22Rv1 (cell line): ENCODE measurements around the gene FRS3.

Experiments used
- CTCF ChIP-seq: fragments of 450-650 bp; IDR thresholded peaks from 2 replicates; pipeline ENCODE4 v1.5.1; 2017; ENCODE audit warnings: mild to moderate bottlenecking
- ZFX ChIP-seq: fragments of 450-650 bp; IDR thresholded peaks from 2 replicates; pipeline ENCODE4 v1.6.1; 2017; ENCODE audit warnings: antibody characterized with exemption, borderline replicate concordance

- TF ChIP-seq CTCF (no peak), ZFX (no peak)
Measured at GRCh38 chr6:41737591-41738130, 42.0 kb downstream of the FRS3 start.
